GM20431 (cell line): Measurements from ENCODE around the gene NTN5.
"Not testable (repeated sequence)": the region's sequence is repeated elsewhere in the genome, so short reads cannot be mapped to it uniquely, and the experiment has no call there.

Experiments
- in situ Hi-C: fragments of 300-500 bp; cut with MseI, MboI; formaldehyde crosslinking; loops from one replicate; pipeline ENCODE4 v1.15.0; 2020; ENCODE audit warnings: low sequenced_read_pairs; ENCODE audit not compliant: unreplicated experiment

Gene NTN5

GRCh38 chr19:48671446-48671995 is 1.3 kb downstream of the NTN5 start:
- in situ Hi-C loops, result no loop called here

GRCh38 chr19:48670699-48671445 is 1.9 kb downstream of the NTN5 start:
- in situ Hi-C loops, result no loop called here

GRCh38 chr19:48669903-48670668 is 2.7 kb downstream of the NTN5 start:
- in situ Hi-C loops, result no loop called here

- in situ Hi-C loops, result no loop called here
Measured at GRCh38 chr19:48668761-48669160, 4.1 kb downstream of the NTN5 start.

DNA sequence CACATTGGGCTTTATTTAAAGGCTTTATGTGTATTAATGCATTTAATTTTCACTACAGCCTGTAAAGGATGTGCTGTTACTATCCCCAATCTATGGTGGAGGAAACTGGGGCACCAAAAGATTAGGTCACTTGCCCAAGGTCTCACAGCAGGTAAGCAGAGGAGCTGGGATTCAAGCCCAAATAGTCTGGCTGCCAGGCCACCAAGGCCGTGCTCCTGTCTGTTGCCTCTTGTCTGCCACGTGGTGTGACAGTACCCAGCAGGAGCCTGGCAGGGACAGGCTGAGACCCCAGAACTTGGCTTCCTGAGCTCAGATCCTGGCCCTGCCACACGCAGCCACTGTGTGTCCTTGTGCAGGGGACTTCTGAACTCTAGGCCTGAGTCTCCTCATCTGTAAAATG is 4.5 kb downstream of the NTN5 start:
- in situ Hi-C loops, result no loop called here

- in situ Hi-C loops, result no loop called here
Measured at GRCh38 chr19:48665786-48666185, 7.0 kb downstream of the NTN5 start.

- in situ Hi-C loops, result no loop called here
Measured at GRCh38 chr19:48664476-48664875, 8.3 kb downstream of the NTN5 start.

DNA sequence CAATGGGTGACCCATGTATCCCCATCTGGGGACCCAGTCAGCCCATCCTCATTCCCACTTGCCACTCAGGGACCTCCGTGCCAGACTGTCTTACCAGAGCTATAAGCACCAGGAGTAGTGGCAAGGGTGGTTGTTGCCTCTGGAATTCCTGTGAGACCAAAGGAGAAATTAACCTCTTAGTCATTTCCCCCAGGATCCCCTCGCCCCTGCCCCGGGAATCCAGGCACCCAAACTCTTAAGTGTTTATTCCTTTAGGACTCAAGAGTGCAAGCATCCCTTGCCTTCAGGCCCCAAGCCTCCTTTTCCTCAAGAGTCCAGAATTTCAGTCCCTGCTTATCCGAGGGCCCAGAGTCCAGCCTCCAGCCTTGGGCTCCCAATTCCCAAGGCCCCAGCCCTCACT is 9.2 kb downstream of the NTN5 start:
- in situ Hi-C loops, result no loop called here

DNA sequence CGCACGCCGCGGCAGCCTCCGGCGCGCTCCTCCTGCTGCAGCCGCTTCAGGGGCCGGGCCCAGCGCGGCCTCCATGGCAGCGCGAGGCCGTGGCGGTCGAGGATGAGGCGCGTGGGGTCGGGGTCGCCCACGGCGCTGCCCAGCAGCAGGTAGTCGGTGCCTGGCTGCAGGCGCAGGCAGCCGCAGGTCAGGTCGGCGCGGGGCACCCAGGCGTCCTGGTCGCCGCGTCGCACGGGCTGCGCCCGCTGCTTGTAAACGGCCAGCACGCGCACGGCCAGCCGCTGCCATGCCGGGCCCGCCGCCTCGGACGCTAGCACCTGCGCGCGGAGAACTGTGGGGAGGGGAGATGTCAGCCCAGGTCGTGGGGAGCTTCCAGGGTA is 11.1 kb downstream of the NTN5 start:
- in situ Hi-C loops, result no loop called here

DNA sequence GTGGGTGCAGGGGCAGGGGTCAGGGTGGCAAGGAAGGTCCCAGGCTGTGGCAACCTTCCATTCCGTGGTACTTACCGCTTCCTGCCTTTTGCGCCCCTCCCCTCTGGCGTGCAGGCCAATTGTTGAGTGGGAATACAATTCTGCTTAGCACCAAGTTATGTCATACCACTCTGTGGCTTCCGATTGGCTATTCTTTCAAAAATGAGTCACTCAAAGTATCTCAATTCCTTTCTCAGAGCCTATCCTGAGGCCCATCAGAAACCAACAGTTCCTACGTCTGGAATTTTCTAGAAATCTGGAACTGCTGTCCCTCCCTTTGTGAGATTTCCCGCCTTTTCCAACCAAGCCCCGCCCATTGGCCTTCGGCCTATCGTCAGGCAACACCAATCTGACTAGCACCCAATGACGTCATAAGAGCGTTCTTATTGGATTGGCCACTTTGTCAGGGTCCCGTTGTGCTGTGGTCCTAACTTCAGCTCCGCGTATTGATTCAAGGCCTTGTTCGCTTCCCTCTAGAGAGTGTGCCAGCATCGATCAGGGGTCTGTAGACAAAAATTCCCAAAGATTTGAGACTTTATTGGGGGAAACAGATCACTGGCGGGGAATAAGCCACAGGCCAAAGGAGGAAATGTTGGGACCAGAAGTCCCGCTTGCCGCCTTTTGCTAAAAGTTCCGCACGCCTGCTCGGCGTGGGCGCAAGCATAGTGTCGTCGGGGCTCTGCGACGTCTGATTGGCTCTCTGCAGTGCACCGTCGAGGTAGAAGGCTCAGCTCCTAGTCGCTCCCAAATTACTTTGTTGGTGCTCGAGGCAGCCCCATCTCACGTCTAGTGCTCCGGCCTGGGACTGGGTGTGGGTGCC is 11.7 kb downstream of the NTN5 start:
- in situ Hi-C loops, result no loop called here

DNA sequence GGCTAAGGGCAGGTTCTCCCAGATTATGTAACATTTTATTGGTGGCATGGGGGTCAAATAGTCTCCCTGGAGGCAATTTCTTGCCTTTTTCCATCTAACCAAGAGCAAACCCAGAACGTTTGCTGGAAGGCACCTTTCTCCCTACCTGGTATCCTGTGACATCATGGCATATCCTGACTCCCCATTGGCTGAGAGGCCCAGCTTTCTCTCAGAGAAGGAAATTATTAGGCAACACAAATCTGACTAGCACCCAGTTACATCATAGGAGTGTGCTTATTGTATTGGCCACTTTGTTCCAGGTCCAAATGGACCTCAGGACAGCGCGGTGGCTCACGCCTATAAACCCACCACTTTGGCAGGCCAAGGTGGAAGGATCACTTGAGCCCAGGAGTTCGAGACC is 13.0 kb downstream of the NTN5 start:
- in situ Hi-C loops, result no loop called here

DNA sequence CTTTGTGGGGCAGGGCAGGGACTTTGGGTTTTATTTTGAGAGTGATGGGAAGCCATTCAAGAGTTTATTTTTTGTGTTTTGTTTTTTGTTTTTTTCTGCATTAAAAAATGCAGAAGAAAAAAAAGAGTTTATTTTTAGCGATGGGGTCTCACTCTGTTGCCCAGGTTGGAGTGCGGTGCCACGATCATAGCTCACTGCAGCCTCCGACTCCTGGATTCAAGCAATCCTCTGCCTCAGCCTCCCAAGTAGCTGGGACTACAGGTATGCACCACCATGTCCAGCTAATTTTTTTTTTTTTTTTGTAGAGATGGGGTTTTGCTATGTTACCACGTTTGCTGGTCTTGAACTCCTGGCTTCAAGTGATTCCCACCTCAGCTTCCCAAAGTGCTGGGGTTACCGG is 14.3 kb downstream of the NTN5 start:
- in situ Hi-C loops, result no loop called here

DNA sequence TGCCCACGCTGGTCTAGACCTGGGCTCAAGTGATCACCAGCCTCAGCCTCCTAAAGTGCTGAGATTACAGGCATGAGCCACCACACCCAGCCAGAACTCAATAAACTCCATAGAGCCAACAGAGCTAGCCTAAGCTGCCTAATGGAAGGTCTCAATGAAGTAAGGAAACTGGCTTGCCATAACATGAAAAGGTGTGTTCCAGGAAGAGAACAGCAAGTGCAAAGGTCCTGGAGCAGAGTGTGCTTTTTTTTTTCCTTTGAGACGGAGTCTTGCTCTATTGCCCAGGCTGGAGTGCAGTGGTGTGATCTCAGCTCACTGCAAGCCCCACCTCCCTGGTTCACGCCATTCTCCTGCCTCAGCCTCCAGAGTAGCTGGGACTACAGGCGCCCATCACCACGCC is 15.0 kb downstream of the NTN5 start:
- in situ Hi-C loops, result not testable (repeated sequence)

- in situ Hi-C loops, result no loop called here
Measured at GRCh38 chr19:48656840-48657474, 15.9 kb downstream of the NTN5 start.

- in situ Hi-C loops, result no loop called here
Measured at GRCh38 chr19:48654299-48655059, 18.3 kb downstream of the NTN5 start.

GRCh38 chr19:48651683-48652048 is 21.2 kb downstream of the NTN5 start:
- in situ Hi-C loops, result no loop called here

DNA sequence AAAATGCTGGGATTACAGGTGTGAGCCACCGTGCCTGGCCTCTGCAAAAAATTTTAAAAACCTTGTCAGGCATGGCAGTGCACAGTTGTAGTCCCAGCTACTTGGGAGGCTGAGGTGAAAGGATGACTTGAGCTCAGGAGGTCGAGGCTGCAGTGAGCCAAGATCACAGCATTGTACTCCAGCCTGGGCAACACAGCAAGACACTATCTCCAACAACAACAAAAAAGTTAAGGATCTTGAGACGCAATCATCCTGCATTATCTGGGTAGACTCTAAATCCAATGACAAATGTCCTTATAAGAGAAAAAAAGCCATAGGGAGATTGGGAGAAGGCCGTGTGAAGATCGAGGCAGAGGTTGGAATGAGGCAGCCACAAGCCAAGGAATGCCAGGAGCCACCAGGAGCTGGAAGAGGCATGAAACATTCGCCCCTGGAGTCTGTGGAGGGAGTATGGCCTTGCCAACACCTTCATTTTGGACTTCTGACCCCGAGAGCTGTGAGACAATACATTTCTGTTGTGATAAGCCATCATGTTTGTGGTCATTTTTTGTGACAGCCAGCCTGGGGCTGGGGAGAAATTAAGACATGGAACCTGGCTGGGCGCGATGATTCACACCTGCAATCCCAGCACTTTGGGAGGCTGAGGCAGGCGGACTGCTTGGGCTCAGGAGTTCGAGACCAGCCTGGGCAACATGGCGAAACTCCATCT is 21.7 kb downstream of the NTN5 start:
- in situ Hi-C loops, result no loop called here

GRCh38 chr19:48648134-48648533 is 24.7 kb downstream of the NTN5 start:
- in situ Hi-C loops, result no loop called here

DNA sequence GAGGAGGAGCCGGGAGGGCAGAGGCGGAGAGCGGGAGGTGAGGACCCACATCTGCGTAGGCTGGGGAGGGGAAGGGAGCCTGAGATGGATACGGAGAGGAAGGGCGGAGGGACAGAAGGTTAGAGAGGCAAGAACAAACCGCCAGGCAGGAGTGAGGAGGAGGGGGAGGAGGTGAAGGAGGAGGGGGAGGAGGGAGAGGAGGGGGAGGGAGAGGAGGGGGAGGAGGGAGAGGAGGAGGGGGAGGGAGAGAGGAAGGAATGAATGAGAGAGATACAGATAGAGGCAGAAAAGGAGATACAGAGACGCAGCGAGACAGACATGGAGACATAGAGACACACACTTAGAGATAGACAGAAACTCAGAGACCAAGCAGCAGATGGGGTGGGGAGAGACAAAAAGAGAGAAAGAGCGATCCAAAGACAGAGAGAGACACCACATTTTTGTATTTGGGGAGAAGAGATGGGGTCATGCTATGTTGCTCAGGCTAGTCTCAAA is 26.0 kb downstream of the NTN5 start:
- in situ Hi-C loops, result no loop called here
